ENCODE results near the gene FXYD6.

Gene FXYD6

DNA sequence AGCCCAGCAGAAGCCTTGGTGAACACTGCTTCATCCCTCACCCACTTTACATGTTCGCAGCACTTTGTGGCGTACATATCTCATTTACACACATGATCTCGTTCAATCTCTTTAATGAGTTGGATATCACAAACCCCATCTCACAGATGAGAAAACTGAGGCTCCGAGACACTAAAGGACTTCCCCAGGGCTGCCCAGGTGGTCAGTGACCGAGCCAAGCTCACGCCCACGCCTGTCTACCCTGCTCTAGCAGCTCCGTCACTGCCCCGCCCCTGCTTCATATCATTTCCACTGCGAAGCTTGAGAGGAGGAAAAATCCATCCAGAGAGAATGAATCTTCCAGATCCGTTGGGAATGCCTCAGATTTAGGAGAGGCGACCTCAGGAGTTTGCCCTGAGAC is 67.7 kb downstream of the FXYD6 start:
- no peak overlapping the region for H2AFZ ChIP-seq (ENCODE audit: low read depth, low read length, severe bottlenecking)

DNA sequence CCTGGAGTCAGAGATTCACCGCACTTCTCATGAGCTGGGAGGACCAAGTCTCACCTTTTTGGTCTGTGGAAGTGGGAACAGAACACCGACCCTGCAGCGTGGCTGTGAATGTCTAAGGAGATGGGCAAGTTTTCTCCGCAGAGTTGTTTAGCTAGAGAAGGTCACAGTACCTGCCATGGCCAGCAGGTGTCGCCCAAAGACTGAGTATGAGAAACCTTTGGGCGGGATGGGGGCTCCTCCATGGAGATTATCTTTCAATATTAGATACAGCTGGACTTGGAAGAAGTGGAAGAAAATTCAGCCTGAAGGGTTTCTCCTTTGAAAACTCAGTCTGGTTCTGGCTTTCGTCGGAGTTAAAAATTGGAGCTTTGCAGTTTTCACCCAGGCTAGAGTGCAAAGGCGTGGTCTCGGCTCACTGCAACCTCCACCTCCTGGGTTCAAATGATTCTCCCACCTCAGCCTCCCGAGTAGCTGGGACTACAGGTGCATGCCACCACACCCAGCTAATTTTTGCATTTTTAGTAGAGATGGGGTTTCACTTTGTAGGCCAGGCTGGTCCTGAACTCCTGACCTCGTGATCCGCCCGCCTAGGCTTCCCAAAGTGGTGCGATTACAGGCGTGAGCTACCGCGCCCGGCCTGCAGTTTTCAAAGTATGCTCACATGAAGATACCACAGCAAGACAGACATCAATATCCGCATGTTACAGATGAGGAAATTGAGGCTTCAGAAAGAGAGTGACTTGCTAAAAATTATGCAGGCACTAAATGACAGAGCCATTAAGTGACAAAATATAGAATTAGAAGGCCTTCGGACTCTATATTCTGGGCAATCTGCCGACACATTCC is 68.8 kb downstream of the FXYD6 start:
- H3K27ac ChIP-seq (ENCODE audit: low read depth, low read length) = no peak overlapping the region
- no peak overlapping the region for H3K4me2 ChIP-seq (ENCODE audit: low read depth, low read length, poor library complexity, severe bottlenecking)
- no peaks in the 10 kb centered on the region for H3K36me3 ChIP-seq (ENCODE audit: low read length)
- H2AFZ ChIP-seq (ENCODE audit: low read depth, low read length, severe bottlenecking) = no peak overlapping the region
- no peaks in the 10 kb centered on the region for H4K20me1 ChIP-seq (ENCODE audit: low read depth, low read length)
- H3K9ac ChIP-seq (ENCODE audit: low read length) = no peak overlapping the region
- no peak for TF ChIP-seq EZH2phosphoT487 (conservative IDR thresholded peaks at IDR 0.05; ENCODE audit: low read length)
- TF ChIP-seq, protein P1, sequence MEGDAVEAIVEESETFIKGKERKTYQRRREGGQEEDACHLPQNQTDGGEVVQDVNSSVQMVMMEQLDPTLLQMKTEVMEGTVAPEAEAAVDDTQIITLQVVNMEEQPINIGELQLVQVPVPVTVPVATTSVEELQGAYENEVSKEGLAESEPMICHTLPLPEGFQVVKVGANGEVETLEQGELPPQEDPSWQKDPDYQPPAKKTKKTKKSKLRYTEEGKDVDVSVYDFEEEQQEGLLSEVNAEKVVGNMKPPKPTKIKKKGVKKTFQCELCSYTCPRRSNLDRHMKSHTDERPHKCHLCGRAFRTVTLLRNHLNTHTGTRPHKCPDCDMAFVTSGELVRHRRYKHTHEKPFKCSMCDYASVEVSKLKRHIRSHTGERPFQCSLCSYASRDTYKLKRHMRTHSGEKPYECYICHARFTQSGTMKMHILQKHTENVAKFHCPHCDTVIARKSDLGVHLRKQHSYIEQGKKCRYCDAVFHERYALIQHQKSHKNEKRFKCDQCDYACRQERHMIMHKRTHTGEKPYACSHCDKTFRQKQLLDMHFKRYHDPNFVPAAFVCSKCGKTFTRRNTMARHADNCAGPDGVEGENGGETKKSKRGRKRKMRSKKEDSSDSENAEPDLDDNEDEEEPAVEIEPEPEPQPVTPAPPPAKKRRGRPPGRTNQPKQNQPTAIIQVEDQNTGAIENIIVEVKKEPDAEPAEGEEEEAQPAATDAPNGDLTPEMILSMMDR (IDR thresholded peaks at IDR 0.05; ENCODE audit: insufficient read depth, low read length, poor library complexity, severe bottlenecking) = peak; percentile 77
- H3K4me3 ChIP-seq (ENCODE audit: insufficient read depth, low read length, poor library complexity, severe bottlenecking) = no peak overlapping the region
- no peaks in the 10 kb centered on the region for H3F3A ChIP-seq (ENCODE audit: insufficient read depth)
- no peaks in the 10 kb centered on the region for H3K9me2 ChIP-seq (replicated peaks; ENCODE audit: insufficient read depth, low read length)
- H3K79me2 ChIP-seq (ENCODE audit: insufficient read depth, low read length) = no peaks in the 10 kb centered on the region
- no peaks in the 10 kb centered on the region for H3K9me3 ChIP-seq (ENCODE audit: insufficient read depth, low read length)
- H3K27me3 ChIP-seq (ENCODE audit: low read length) = no peaks in the 10 kb centered on the region

More for the DNA sequence above, 67.7 kb downstream of the FXYD6 start:
- TF ChIP-seq, protein P1 (IDR thresholded peaks at IDR 0.05; ENCODE audit: insufficient read depth, low read length, poor library complexity, severe bottlenecking) = no peak
- TF ChIP-seq EZH2phosphoT487 (conservative IDR thresholded peaks at IDR 0.05; ENCODE audit: low read length) = no peak
- H3K36me3 ChIP-seq (ENCODE audit: low read length) = no peaks in the 10 kb centered on the region
- H3F3A ChIP-seq (ENCODE audit: insufficient read depth) = no peaks in the 10 kb centered on the region
- H3K27me3 ChIP-seq (ENCODE audit: low read length) = no peaks in the 10 kb centered on the region
- no peak overlapping the region for H3K4me2 ChIP-seq (ENCODE audit: low read depth, low read length, poor library complexity, severe bottlenecking)
- no peak overlapping the region for H3K27ac ChIP-seq (ENCODE audit: low read depth, low read length)
- no peak overlapping the region for H3K9ac ChIP-seq (ENCODE audit: low read length)
- H3K4me3 ChIP-seq (ENCODE audit: insufficient read depth, low read length, poor library complexity, severe bottlenecking) = no peak overlapping the region
- no peaks in the 10 kb centered on the region for H3K9me3 ChIP-seq (ENCODE audit: insufficient read depth, low read length)
- H3K9me2 ChIP-seq (replicated peaks; ENCODE audit: insufficient read depth, low read length) = no peaks in the 10 kb centered on the region
- no peaks in the 10 kb centered on the region for H3K79me2 ChIP-seq (ENCODE audit: insufficient read depth, low read length)
- H4K20me1 ChIP-seq (ENCODE audit: low read depth, low read length) = no peaks in the 10 kb centered on the region

DNA sequence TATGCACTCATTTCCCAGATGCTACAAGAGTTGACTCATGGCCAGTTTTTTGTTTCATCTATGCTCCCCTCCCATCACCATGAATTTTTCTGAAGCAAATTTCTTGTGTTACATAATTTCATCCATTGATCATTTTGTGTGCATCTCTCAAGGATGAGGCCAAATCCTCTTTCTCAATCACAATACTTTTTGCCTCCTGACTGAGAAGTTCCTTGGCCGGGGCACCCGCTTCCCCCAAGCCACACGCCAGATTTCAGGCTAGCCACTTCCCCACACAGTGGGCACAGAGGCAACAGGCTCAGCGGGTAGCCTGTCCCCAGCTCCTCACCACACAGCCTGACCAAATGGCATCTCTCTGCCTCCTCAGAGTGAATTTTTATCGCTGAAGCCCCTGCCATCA is 69.6 kb downstream of the FXYD6 start:
- no peaks in the 10 kb centered on the region for H3K9me3 ChIP-seq (ENCODE audit: insufficient read depth, low read length)
- H4K20me1 ChIP-seq (ENCODE audit: low read depth, low read length) = no peaks in the 10 kb centered on the region
- H3K79me2 ChIP-seq (ENCODE audit: insufficient read depth, low read length) = no peaks in the 10 kb centered on the region
- no peaks in the 10 kb centered on the region for H3K27me3 ChIP-seq (ENCODE audit: low read length)
- H3K4me3 ChIP-seq (ENCODE audit: insufficient read depth, low read length, poor library complexity, severe bottlenecking) = no peak overlapping the region
- no peak overlapping the region for H3K27ac ChIP-seq (ENCODE audit: low read depth, low read length)
- no peak overlapping the region for H2AFZ ChIP-seq (ENCODE audit: low read depth, low read length, severe bottlenecking)
- no peak overlapping the region for H3K9ac ChIP-seq (ENCODE audit: low read length)
- H3K4me2 ChIP-seq (ENCODE audit: low read depth, low read length, poor library complexity, severe bottlenecking) = no peak overlapping the region
- H3K36me3 ChIP-seq (ENCODE audit: low read length) = no peaks in the 10 kb centered on the region
- H3F3A ChIP-seq (ENCODE audit: insufficient read depth) = no peaks in the 10 kb centered on the region
- no peaks in the 10 kb centered on the region for H3K9me2 ChIP-seq (replicated peaks; ENCODE audit: insufficient read depth, low read length)
- TF ChIP-seq EZH2phosphoT487 (conservative IDR thresholded peaks at IDR 0.05; ENCODE audit: low read length) = no peak
- TF ChIP-seq, protein P1 (IDR thresholded peaks at IDR 0.05; ENCODE audit: insufficient read depth, low read length, poor library complexity, severe bottlenecking) = no peak

All from SU-DHL-6 (cell line).